CD4-positive, alpha-beta T cell treated with Interleukin-2 at 100 ng/mL for 4 hours (primary cell): ENCODE measurements around the gene ZNF341.

Source experiments
- DNase-seq: peaks from one replicate; pipeline ENCODE4 v3.0.0-alpha.2; 2020; ENCODE audit warnings: low spot score

ZNF341 gene

DNA sequence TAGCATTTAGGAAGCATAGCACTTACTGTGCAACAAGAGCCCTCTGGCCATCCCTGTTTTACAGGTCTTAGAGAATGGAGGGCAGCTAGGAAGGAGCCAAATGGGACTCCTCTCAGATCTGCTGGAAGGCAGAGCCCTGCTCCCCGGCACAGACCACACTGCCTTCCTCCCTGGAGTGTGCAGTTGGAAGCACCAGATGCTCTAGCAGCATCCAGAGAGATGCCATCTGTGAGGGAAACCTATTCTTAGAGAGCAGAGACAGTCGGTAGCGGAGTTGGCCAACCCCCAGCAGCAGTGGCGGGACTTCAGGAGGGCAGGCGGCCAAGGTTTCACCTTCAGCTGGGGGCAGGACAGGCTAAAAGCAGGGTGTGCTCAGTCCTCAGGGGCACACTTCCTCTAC, 28.9 kb upstream of the ZNF341 start:
- DNase-seq = no peak

DNA sequence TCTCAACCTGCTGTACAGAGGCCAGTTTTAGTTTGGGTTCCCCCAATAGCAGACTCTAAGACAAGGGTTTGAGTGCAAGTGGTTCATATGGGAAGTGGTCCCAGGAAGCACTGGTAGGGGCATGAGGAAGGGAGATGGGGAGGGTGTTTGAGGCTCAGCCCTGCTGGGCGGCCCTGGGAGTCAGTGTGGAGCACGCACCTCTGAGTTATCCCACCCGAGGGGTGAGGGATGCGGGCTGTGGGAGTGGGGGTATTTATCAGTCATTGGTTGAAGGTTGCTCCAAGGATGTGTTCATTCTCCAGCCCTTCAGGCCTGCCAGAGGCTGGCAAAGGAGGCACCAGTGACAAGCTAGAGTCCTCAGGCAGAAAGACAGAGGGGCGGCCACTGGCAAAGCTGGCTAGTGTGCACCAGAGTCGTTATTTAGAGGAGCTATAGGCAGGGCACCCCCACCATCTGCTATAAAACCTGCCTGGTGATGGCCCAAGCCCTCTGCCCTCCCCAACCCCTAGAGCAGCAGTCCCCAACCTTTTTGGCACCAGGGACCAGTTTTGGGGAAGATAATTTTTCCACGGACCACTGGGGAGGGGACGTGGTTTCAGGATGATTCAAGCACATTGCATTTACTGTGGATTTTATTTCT, 28.2 kb upstream of the ZNF341 start:
- no peak for DNase-seq

DNA sequence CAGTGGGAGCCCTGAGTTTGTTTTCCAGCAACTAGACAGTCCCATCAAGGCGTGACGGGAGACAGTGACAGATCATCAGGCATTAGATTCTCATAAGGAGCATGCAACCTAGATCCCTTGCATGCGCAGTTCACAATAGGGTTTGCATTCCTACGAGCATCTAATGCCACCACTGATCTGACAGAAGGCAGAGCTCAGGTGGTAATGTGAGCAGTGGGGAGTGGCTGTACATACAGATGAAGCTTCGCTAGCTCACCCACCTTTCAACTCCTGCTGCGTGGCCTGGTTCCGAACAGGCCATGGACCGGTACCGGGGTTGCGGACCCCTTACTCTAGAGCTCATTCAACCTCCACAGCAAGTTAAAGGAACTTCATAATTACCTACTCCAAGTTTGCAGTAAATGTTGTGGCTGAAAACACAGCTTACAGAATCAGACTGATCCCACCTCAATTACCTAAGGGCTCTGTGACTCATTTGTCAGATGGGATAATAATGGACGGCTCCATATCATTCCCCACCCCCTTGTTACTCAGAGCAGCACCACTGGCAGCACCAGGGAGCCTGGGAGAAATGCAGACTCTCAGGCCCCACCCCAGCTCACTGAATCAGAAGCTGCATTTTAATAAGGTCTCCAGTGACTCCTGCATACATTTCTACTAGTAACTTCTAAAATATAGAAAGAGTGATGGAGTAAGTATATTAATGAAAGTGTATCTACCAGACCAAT, 27.4 kb upstream of the ZNF341 start:
- DNase-seq = no peak

DNA sequence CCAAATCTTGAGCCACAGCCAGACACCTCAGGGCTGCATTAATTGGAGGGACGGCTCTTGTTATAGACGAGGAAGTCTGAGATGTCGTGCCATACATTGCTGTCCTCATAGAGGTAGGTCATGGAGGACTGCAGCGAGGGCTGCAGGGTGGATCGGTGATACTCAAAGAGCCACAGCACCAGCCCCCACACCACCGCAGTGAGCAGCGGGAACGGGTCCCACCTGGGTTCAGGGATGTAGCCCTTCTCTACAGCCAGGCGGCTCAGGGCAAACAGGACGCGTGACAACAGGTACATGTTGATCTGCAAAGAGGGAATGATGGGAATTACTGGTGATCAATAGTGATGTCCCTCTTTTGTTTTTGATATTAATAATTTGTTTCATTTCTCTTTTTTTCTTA, 24.1 kb upstream of the ZNF341 start:
- no peak for DNase-seq

DNA sequence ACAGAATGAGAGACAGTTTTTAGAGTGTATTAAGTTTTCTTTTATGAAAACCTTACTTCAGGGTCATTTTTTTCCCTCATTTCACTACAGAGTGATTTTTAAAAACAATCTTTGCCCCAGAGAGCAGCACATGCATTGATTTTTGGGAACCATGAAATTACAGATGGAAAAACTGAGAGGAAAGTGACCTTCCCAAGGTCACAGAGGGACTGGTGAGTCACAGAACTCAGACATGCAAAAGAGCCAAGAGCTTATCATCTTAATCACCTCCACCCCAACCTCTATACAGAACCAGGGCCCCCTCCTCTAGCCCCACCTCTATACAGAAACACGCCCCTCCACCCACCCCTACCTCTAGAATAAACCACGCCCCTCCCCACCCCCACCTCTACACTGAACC, 22.4 kb upstream of the ZNF341 start:
- DNase-seq = no peak

DNA sequence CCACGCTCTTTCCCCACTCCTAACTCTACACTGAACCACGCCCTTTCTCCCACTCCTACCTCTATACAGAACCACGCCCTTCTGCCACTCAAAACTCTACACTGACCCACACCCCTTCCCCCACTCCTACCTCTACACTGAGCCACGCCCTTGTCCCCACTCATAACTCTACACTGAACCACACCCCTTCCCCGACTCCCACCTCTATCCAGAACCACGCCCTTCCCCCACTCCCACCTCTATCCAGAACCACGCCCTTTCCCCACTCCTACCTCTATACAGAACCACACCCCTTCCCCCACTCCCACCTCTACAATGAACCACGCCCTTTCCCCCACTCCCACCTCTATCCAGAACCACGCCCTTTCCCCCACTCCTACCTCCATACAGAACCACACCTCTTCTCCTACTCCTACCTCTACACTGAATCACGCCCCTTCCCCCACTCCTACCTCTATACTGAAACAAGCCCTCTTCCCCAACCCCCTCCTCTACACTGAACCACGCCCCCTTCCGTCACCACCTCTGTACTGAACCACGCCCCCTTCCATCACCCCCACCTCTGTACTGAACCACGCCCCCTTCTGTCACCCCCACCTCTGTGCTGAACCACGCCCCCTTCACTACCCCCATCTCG, 21.8 kb upstream of the ZNF341 start:
- DNase-seq = no peak

DNA sequence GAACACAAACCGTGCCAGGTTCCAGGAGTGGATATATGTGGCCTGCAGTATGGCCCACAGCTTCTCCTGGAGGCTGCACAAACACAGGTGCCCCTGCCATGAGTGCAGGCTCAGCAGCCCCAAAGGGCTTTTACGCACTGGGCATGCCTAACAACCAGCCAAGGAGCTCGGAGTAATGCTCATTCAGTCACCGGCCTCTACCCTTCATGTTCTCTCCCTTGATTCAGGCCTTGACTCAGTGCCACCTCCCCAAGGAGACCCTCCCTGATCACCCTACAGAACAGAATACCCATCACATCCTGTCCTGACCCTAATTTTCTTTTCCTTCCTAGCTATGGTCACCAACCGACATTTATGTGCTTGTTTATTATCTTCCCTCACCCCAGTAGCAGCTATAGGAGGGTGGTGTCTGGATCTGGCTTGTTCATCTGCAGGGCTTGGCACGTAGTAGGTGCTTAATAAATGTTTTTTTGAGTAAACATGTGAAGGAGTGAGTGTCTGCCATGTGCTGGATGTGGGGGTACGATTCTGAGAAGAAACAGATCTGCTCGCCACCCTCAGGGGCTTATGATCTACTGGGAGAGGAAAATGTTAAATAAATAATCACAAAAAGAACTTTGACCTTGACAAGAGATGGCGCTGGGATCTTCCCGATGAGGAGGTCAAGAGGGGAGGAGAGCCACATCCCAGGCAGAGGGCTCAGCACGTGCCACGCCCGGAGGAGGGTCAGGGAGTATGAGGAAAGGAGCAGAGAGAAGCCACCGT, 20.9 kb upstream of the ZNF341 start:
- no peak for DNase-seq

DNA sequence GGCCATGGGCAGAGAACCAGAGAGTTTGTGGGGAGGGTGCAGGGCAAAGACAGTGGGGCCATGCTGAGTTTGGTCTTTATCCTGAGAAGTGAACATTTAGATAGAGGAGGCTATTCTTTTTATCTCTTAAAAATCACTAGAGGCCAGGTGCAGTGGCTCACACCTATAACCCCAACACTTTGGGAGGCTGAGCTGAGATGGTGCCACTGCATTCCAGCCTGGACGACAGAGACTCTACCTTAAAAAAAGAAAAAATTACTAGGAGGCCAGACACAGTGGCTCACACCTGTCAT, 20.4 kb upstream of the ZNF341 start:
- no peak for DNase-seq

DNA sequence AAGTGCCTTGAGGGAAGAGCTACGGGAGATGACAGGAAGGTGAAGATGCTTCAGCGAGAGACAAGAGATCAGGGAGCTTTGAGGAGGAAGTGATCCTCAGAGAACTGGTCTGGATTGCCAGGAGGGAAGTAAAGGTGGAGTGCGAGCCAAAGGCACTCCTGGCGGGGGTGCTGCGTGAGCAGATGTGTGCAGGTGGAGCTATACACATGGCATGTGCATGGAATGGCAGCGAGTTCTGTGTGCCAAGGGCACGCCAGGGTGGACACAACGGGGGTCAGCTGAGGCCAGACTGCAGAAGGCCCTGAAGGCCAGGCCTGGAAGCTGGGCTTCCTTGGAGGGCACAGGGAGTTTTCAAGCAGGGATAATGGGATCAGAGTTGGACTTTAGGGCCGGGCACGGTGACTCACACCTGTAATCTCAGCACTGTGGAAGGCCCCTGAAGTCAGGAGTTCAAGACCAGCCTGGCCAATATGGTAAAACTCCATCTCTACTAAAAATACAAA, 17.9 kb upstream of the ZNF341 start:
- no peak for DNase-seq

DNA sequence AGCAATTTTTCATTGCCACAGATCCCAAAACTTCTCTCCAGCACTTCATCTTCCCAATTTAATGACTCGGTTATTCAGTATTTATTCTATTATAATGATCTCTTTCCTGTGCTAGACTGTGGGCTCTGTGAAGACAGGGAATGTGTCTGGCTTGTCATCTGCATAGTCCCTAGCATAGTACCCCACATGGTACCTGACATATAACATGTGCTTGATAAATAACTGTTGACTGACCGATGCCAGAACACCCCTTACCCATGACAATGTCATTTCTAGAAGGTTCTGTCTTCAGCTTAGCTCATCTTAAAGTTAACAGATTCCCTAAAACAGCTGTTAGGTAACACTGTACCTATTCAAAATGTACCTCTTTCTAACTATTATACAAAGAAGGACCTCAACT, 15.3 kb upstream of the ZNF341 start:
- DNase-seq = no peak

DNA sequence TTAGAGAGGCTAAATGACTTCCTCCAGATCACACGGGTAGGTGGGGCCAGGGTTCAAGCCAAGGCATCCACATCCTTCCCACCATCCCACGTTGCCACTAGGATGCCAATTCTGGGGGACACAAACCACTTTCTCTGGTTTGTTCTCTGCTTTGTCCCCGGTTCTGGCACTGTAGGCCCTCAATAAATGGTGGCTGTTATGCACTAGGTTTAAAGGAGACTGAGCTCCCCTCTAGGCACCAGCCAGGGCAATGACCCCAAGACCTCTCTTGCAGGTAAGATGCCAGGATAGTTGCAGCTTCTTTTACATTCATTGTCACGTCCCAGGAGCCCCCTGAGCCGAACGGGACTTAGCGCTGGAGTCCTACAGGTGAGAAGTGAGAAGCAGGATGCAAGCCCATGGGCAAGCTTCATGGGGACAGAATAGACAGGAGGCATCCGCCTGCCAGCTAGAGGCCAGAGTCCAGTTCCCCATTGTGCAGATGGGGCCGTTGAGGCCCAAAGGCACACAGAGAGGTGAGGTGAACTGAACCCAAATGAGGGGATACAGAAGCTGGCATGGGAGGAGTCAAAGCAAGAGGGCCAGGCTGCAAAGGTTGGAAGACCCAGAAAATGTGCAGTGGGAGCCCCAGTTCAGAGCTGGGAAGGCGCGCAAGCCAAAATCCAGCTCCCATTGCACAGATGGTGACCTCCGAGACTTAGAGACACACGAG, 12.4 kb upstream of the ZNF341 start:
- no peak for DNase-seq

DNA sequence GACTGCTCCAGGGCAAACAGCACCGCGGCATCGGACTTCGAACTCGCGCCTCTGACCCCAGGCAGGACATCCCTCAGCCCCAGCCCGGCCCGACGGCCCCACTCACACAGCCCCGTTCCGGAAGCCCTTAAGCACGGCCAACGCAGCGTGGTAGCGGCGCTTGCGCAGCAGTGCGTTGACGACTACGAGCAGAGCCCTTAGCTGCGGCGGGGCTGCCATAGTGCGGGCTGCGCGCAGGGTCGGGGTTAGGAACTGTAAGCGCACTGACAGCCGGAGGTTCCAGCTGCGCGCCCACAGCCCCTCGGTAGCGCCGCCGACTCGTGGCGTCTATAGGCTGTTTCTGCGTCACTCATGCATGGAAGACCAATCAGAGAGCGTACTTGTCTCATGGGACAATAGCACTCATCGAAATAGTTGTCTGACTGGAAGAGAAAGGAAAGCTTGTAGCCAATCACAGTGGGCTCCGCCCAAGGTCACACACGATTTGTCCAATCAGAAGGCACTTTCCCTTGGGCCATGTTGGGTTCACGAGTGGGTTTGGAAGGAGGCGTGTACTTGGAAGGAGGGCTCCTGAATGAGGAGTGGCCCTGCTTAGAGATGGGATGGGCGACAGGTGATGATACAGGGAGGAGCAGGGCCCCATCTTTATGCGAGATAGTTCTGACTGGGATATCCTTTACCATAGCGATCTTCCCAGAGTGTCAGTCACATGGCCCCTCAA, 11.6 kb upstream of the ZNF341 start, which contains the start of gene PXMP4:
TSS of gene PXMP4 (minus strand) at position 322 of the 721 bp plus-strand sequence. CDS start at position 219, 103 bp downstream.
- peak; percentile 97 for DNase-seq

DNA sequence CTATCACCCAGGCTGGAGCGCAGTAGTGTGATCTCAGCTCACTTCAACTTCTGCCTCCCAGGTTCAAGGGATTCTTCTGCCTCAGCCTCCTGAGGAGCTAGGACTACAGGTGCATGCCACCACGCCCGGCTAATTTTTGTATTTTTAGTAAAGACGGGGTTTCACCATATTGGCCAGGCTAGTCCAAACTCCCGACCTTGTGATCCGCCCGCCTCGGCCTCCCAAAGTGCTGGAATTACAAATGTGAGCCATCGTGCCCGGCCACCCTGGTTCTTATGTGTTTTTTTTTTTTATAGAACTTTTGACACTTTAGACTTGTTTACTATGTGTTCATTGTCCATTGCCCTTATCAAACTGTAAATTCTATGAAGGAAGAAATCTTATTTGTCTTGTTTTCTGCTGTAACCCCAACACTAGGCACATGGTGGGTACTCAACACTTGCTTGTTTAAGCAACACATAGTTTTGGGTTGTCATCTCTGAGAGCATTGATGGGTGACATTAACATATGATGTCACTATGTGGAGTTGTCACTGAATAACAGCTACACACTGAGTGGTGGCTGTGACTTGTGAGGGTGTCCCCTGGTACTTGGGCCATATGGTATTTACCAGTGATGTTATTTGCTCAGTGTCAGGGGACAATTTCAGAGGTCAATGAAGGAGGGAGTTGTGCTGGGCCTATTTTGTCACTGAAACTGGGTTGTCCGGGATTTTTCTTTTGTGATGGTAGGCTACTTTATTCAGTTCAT, 10.2 kb upstream of the ZNF341 start:
- DNase-seq = no peak

DNA sequence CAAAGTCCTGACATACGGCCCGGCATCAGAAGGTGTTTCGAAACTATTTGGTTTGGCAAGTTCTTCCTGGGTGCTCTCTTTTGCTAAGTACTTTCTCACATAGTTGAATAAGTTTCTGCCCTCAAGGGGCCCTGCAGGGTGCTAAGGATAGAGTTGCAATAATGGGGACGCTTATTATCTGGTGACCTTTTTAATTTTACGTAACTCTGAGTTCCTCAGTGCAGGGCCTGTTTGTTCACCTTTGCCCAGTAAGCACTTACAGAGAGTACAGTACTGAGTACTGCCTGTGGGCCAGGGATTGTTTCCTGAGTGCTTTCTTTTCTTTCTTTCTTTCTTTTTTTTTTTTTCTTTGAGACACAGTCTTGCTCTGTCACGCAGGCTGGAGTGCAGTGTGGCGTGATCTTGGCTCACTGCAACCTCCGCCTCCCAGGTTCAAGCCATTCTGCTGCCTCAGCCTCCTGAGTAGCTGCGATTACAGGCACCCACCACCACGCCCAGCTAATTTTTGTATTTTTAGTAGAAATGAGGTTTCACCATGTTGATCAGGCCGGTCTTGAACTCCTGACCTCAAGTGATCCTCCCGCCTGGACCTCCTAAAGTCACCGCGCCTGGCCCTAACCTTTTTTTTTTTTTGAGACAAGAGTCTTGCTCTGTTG, 7.2 kb upstream of the ZNF341 start:
- DNase-seq = no peak

DNA sequence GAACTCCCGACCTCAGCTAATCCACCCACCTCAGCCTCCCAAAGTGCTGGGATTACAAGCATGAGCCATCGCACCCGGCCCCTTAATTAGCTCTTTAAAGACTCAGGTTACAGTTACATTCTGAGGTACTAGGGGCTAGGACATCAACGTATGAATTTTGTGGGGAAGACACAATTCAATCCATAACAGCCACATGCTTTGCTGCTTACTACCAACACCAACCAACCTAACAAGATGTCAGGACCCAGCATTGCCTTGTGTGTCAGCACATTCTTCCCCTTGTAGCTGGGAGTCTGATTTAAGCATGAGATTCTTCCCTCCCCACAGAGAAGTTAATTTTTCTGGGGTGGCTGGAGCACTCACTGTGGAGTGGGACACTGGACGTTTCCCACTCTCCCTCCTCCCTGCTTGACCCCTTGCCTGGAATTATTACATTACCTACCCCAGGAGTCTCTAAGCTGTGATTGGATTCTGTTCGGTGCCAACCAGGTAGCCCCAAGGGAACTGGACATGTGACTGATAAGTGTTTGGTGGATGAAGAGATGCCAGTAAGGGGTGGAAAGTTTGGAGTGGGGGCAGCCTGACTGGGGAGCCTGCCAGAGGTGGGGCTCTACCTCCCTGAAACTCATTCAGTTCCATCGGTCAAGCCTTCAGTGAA, 6.1 kb upstream of the ZNF341 start:
- no peak for DNase-seq

DNA sequence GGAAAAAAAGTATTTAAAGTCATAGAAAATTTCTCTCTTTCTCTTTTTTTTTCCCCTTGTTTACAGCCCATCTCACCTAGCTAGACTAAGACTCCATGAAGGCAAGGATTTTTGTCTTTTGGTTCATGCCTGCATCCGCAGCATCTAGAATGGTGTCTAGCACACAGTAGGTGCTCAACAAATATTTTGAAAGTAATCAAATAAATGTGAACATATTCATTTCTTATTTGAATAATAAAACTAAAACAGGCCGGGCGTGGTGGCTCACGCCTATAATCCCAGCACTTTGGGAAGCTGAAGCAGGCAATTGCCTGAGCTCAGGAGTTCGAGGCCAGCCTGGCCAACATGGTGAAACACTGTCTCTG, 4.7 kb upstream of the ZNF341 start:
- DNase-seq = no peak

DNA sequence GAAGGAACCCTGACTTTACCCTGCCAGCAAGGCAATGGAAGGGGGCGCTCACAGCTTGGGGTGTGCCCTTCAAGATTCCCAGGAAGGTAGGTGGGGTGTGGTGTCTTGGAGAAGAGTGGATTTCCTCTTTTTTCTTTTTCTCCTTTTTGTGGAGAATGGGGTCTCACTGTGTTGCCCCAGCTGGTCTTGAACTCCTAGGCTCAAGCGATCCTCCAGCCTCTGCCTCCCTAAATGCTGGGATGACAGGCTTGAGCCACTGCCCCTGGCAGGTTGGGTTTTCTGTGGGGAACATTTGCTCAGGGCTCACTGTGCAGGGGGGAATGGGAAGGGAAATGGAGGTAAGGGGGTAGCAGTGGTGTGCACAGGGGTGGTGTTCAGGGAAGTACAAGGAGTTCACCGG, 4.0 kb upstream of the ZNF341 start:
- DNase-seq = no peak

DNA sequence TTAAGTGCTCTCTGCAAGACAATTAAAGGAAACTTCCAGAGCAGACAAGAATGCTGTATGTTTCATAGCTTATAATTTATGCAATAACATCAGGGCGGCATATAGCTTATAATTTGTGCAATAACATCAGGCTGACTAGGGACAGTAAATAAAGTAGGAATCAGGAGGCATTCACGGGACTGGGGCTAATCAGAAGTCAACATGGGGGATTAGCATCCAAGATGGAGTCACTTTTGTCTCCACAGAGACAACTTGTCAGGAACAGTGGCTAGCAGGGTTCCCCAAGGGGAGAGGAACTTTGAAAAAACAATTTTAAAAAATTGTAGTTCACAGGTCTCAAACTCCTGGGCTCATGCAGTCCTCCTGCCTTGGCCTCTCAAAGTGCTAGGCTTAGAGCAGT, 3.3 kb upstream of the ZNF341 start:
- DNase-seq = no peak

DNA sequence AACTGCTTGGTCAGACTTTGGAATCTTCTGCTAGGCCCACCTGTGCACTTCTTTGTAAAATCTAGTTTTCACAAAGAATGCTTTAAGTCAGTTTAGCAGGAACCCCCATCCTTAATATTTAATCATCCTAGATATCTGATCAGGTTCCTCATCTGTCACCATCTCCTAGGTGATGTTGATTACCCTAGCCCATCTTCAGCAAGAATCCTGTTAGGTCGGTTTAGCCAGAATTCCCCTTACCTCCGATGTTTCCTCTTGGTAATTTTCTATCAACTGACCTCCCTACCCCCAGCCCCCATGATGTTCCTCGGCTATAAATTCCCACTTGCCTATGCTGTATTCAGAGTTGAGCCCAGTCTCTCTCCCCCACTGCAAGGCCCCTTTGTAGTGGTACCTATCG, 2.7 kb upstream of the ZNF341 start:
- no peak for DNase-seq
